Measurements from ENCODE around the gene RPRD1B. TPM values are rescaled to one million over a fixed set of nuclear protein-coding genes. Genes with fewer than 3 reads are reported as not detected.

RPRD1B gene
- total and polyA plus RNA-seq, 2 of the 13 experiments (the other 11 are each of a cell fraction or from before 2014, with no cell fraction given) = 31.1 to 41.5 TPM

GRCh38 chr20:38112930-38113294 lies 79.4 kb downstream of the RPRD1B start:
- ChIA-PET CTCF (ENCODE audit: low intra/inter-chr PET ratio, low total read pairs) (interaction anchor here (1.2 to 3.0 kb wide), 3 partner anchors 40 to 110 kb away, joined by 3 to 17 read pairs (median 4); partner anchors contain the start of gene TGM2), POLR2A (interaction anchor here (0.8 to 3.7 kb wide), 4 partner anchors 10 to 108 kb away, joined by 4 to 21 read pairs (median 10); no protein-coding TSS in a partner anchor)
- Histone ChIP-seq H3K36me3 (replicated peaks in 1 of 2; ENCODE audit: control insufficient read depth in 1 of 2, insufficient read depth in 2 of 2, low read length in 2 of 2) (no peaks in the 10 kb centered on the region), H3K79me2 (ENCODE audit: insufficient read depth, low read length) (no peaks in the 10 kb centered on the region), H3K27me3 (ENCODE audit: control insufficient read depth in 1 of 2, insufficient read depth in 2 of 2, low read length in 2 of 2) (no peaks in the 10 kb centered on the region), H3K4me2 (ENCODE audit: low read depth, low read length) (no peak overlapping the region), H3K4me3 (replicated peaks in 1 of 3; ENCODE audit: insufficient read depth in 1 of 3, low read depth in 2 of 3, low read length in 3 of 3) (no peak overlapping the region), H3K9me3 (ENCODE audit: low read length) (no peaks in the 10 kb centered on the region), H3K9ac (ENCODE audit: insufficient read depth, low read depth, low read length) (no peak overlapping the region), H4K20me1 (ENCODE audit: insufficient read depth, low read length) (no peaks in the 10 kb centered on the region), H3K4me1 (ENCODE audit: insufficient read depth, low read length) (peaks cover 59% of the 10 kb centered on the region), H3K27ac (ENCODE audit: extremely low read length, insufficient read depth, low read length) (no peak overlapping the region), H2AFZ (ENCODE audit: low read length) (no peak overlapping the region)
- no peak for DNase-seq (ENCODE audit: low spot score)
- TF ChIP-seq ZNF704 (CRISPR knock-in tag; IDR thresholded peaks at IDR 0.05; ENCODE audit: borderline replicate concordance) = 0 out of 2 replicates have a peak, but pooled peaks have one; percentile 22
- TF ChIP-seq ZNF33B (CRISPR knock-in tag; IDR thresholded peaks at IDR 0.05) = no peak
- no peak for TF ChIP-seq ARID3A (IDR thresholded peaks at IDR 0.05; ENCODE audit: low read depth, low read length)
- peak; percentile 9; the same call in 1 of the 2 replicates for TF ChIP-seq ZNF280B (CRISPR knock-in tag; IDR thresholded peaks at IDR 0.05; ENCODE audit: borderline replicate concordance)
- peak; percentile 45; the same call in 1 of the 2 replicates for TF ChIP-seq ZNF253 (CRISPR knock-in tag; IDR thresholded peaks at IDR 0.05; ENCODE audit: borderline replicate concordance)
- in situ Hi-C loops (cut with HindIII; ENCODE audit: extremely low pct_ligation_motif_present, low pct_unique_long_range_greater_than_20kb) = no loop called here
- no peak for FAIRE-seq
- 94% methylated on average over 8 of the region's 8 CpGs for WGBS (ENCODE audit: low lambda C conversion rate)
- ATAC-seq = no peak
- BruUV-seq (replicated peaks) = no TSS peak
- intact Hi-C loops (cut with micrococcal nuclease; ENCODE audit: unreplicated experiment) = loop anchor here (1.0 kb wide), 1 partner anchor 52 kb away; the partner anchor contains the start of gene TGM2
